Ascending aorta (tissue), 2 donors: Measurements from ENCODE around the gene TUBB4A. TPM values are rescaled to one million over a fixed set of nuclear protein-coding genes. Genes with fewer than 3 reads are reported as not detected.
A peak's percentile ranks its signal among the peaks of the same experiment; 100 is the strongest.

Experiments
- DNase-seq, 2 donors: peaks; one replicate each; pipeline ENCODE4 v3.0.0-alpha.2; 2019; ENCODE audit warnings: low spot score in 2 of 2
- H3K27ac ChIP-seq, 2 donors: fragments of 200-600 bp; sonication (generic); one replicate each; pipeline ENCODE4 v1.5.1; 2016 to 2017; ENCODE audit warnings: mild to moderate bottlenecking in 1 of 2
- H3K27me3 ChIP-seq: fragments of 200-600 bp; sonication (generic); one replicate; pipeline ENCODE4 v1.5.1; 2017
- H3K36me3 ChIP-seq, 2 donors: fragments of 200-600 bp; sonication (generic); one replicate each; pipeline ENCODE4 v1.5.1; 2016
- H3K4me1 ChIP-seq, 2 donors: fragments of 200-600 bp; sonication (generic); one replicate each; pipeline ENCODE4 v1.5.1; 2016 to 2017; ENCODE audit warnings: mild to moderate bottlenecking in 1 of 2
- H3K4me3 ChIP-seq, 2 donors: fragments of 200-600 bp; sonication (generic); one replicate each; pipeline ENCODE4 v1.5.1; 2016 to 2017; ENCODE audit warnings: mild to moderate bottlenecking in 1 of 2
- H3K9me3 ChIP-seq, 2 donors: fragments of 200-600 bp; sonication (generic); one replicate each; pipeline ENCODE4 v1.5.1; 2016
- intact Hi-C: fragments of 100-400 bp; cut with DNase I; formaldehyde crosslinking; loops from one replicate; pipeline ENCODE4 v1.15.1; 2023
- total RNA-seq: library from RNA; depleted of rRNA; stranded (reverse); fragments of >200 nt; gene quantifications from one replicate; pipeline ENCODE4 v1.1.0, GENCODE V29; 2016
- TF ChIP-seq, protein P1 (sequence below), 3 experiments: fragments of 200-600 bp in 2 of 3; fragments of 450-650 bp in 1 of 3; sonication (generic) in 2 of 3; IDR thresholded peaks; one replicate each; pipeline ENCODE4 v1.5.1; 2016 to 2019; ENCODE audit warnings: antibody characterized with exemption in 3 of 3, mild to moderate bottlenecking in 1 of 3, moderate library complexity in 1 of 3

The TUBB4A gene
- total RNA-seq, 1 donor from 2014 or later, result 0.75 TPM

DNA sequence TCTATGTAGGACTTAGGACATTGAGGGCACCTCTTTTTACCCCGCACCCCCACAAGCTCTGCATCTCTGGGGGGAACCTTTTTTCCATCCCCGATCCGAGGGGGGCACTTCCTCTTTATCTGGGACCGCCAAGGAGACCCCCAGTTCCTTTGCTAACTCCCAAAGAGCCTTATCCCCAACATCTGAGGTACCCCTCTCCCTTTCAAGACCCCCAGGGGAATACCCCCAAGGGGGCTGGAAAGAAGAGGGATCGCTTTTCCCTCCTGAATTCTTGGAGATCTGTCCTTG, 29.8 kb upstream of the TUBB4A start:
- peak overlapping the region in 1 of 2 donors; percentile 62 for H3K4me3 ChIP-seq

DNA sequence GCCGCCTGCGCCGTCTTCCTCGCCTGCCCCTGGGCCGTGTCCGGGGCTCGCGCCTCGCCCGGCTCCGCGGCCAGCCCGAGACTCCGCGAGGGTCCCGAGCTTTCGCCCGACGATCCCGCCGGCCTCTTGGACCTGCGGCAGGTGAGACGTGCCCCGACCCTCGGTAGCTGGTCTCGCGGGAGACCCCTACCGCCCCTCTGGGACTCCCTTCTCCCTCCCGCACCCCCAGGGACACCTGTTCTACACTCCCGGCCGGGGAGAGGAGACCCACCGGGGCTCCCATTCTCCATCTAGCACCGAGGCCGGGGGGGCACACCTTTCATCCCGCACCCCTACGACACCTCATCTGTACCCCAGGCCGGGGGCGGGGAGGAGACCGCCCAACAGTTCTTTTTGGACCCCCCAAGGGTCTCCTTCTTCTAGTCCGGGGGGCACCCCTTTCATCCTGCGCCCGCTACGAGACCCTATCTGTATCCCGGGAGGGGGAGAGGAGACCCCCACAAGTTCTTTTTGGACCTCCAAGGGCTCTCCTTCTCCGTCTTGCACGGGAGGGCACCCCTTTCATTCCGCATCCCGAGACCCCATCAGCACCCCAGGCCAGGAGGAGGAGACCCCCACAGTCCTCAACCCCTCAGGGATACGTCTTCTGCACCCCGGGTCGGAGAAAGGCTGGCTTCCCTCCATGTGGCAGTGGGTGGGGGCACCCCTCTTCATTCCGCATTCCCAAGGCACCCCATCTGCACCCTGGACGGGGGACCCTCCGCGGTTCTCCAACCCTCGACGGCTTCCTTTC, 29.2 kb upstream of the TUBB4A start:
- DNase-seq, result no peak
- Histone ChIP-seq H3K36me3 (no peaks in the 10 kb centered on the region), H3K27ac (no peak overlapping the region), H3K27me3 (no peaks in the 10 kb centered on the region), H3K4me1 (peaks cover 4 to 7% of the 10 kb centered on the region in 2 donors), H3K4me3 (peak overlapping the region; percentile 62 to 64), H3K9me3 (no peaks in the 10 kb centered on the region)
- TF ChIP-seq, protein P1, sequence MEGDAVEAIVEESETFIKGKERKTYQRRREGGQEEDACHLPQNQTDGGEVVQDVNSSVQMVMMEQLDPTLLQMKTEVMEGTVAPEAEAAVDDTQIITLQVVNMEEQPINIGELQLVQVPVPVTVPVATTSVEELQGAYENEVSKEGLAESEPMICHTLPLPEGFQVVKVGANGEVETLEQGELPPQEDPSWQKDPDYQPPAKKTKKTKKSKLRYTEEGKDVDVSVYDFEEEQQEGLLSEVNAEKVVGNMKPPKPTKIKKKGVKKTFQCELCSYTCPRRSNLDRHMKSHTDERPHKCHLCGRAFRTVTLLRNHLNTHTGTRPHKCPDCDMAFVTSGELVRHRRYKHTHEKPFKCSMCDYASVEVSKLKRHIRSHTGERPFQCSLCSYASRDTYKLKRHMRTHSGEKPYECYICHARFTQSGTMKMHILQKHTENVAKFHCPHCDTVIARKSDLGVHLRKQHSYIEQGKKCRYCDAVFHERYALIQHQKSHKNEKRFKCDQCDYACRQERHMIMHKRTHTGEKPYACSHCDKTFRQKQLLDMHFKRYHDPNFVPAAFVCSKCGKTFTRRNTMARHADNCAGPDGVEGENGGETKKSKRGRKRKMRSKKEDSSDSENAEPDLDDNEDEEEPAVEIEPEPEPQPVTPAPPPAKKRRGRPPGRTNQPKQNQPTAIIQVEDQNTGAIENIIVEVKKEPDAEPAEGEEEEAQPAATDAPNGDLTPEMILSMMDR (IDR thresholded peaks at IDR 0.05), result no peak
- intact Hi-C loops, result no loop called here

More for the DNA sequence above, 29.8 kb upstream of the TUBB4A start:
- Histone ChIP-seq H3K4me1 (peaks cover 4 to 7% of the 10 kb centered on the region in 2 donors), H3K9me3 (no peaks in the 10 kb centered on the region), H3K27me3 (no peaks in the 10 kb centered on the region), H3K27ac (no peak overlapping the region), H3K36me3 (no peaks in the 10 kb centered on the region)
- DNase-seq, result no peak
- TF ChIP-seq, protein P1 (IDR thresholded peaks at IDR 0.05), result no peak
- intact Hi-C loops, result no loop called here

DNA sequence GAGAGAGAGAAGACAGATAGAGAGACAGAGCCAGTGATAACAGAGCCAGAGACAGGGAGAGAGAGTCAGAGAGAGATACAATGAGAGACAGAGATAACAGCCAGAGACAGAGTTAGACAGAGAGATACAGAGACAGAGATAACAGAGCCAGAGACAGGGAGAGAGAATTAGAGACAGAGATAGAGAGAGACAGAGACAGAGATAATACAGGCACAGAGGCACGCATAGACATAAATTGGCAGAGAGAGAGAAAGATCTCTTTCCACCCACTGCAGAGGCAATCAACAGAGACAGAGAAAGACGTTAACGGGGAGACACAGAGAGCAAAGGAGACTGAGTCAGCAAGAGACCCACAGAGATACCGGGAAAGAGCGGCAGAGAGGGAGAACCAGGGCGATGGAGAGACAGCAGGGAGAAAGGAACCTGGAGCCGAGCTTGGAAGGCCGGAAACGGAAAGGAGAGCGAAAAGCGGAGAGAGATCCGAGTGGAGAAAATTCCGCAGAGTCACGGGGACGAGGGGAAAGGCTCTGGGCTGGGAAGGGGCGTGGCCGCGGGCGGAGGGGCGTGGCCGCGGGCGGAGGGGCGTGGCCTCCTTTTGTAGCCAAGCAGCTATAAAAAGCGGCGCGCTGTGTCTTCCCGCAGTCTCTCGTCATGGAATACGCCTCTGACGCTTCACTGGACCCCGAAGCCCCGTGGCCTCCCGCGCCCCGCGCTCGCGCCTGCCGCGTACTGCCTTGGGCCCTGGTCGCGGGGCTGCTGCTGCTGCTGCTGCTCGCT, 28.5 kb upstream of the TUBB4A start, which contains the start of gene TNFSF9:
Gene TNFSF9 (plus strand): TSS at position 641 of the 777 bp plus-strand sequence. CDS start 11 bp downstream, at position 652.
- intact Hi-C loops, result no loop called here
- H3K27me3 ChIP-seq, result no peaks in the 10 kb centered on the region
- H3K4me1 ChIP-seq, result peaks cover 4 to 7% of the 10 kb centered on the region in 2 donors
- DNase-seq, result peak; percentile 49 to 90
- TF ChIP-seq, protein P1 (IDR thresholded peaks at IDR 0.05), result no peak
- H3K27ac ChIP-seq, result no peak within 1 kb of the TSS
- peak within 1 kb of the TSS; percentile 62 to 64 for H3K4me3 ChIP-seq
- no peaks in the 10 kb centered on the region for H3K9me3 ChIP-seq
- no peaks in the 10 kb centered on the region for H3K36me3 ChIP-seq

DNA sequence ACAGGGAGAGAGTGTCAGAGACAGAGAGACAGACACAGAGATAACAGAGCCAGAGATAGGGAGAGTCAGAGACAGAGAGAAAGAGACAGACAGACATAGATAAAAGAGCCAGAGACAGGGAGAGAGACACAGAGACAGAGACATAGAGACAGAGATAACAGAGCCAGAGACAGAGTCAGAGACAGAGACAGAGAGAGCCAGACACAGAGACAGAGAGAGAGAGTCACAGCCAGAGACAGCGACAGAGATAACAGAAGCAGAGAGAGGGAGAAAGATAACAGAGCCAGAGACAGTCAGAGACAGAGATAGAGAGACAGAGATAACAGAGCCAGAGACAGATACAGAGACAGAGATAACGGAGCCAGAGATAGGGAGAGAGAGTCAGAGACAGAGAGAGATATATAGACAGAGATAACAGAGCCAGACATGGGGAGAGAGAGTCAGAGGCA, 27.9 kb upstream of the TUBB4A start:
- TF ChIP-seq, protein P1 (IDR thresholded peaks at IDR 0.05), result no peak
- Histone ChIP-seq H3K4me1 (peaks cover 4 to 7% of the 10 kb centered on the region in 2 donors), H3K4me3 (peak overlapping the region; percentile 62 to 64), H3K27me3 (no peaks in the 10 kb centered on the region), H3K27ac (no peak overlapping the region), H3K36me3 (no peaks in the 10 kb centered on the region), H3K9me3 (no peaks in the 10 kb centered on the region)
- intact Hi-C loops, result no loop called here
- DNase-seq, result no peak

DNA sequence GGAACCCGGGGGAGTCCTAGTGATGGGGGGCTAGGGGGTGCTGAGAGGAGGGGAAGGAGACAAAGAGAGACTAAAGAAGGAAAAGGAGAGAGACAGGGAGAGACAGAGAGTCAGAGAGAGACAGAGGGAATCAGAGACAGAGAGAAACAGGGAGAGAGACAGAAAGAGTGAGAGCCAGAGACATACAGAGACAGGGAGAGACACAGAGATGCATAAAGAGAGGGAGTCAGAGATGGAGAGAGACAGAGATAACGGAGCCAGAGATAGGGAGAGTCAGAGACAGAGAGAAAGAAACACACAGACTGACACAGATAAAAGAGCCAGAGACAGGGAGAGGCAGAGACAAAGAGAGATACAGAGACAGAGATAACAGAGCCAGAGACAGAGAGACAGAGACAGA, 27.2 kb upstream of the TUBB4A start:
- no peak overlapping the region for H3K4me3 ChIP-seq
- DNase-seq, result no peak
- H3K9me3 ChIP-seq, result no peaks in the 10 kb centered on the region
- intact Hi-C loops, result no loop called here
- no peak overlapping the region for H3K27ac ChIP-seq
- peaks cover 4 to 7% of the 10 kb centered on the region in 2 donors for H3K4me1 ChIP-seq
- H3K27me3 ChIP-seq, result no peaks in the 10 kb centered on the region
- H3K36me3 ChIP-seq, result no peaks in the 10 kb centered on the region
- TF ChIP-seq, protein P1 (IDR thresholded peaks at IDR 0.05), result no peak
